Liver (tissue), 9 donors: ENCODE data around the gene CPA1. TPM values are rescaled to one million over a fixed set of nuclear protein-coding genes. Genes with fewer than 3 reads are reported as not detected.

ENCODE experiments used
- DNase-seq: peaks from one replicate; pipeline ENCODE4 v3.0.0-alpha.2; 2017; ENCODE audit warnings: low spot score
- H3K27ac ChIP-seq, 2 donors: one replicate each; pipeline ENCODE4 v1.7.0; 2013; ENCODE audit warnings: inconsistent platforms in 2 of 2, low read length in 2 of 2, control low read depth in 1 of 2, low read depth in 1 of 2, mild to moderate bottlenecking in 1 of 2
- H3K27me3 ChIP-seq, 4 donors: one replicate each; pipeline versions ENCODE4 v1.6.1 to v1.7.0; 2013; ENCODE audit warnings: low read length in 3 of 4, inconsistent platforms in 1 of 4, mild to moderate bottlenecking in 1 of 4, moderate library complexity in 1 of 4; ENCODE audit not compliant: control insufficient read depth in 4 of 4, insufficient read depth in 4 of 4
- H3K36me3 ChIP-seq, 4 donors: one replicate each; pipeline versions ENCODE4 v1.6.1 to v1.7.0; 2013; ENCODE audit warnings: low read length in 3 of 4, mild to moderate bottlenecking in 3 of 4, low read depth in 1 of 4, moderate library complexity in 1 of 4; ENCODE audit not compliant: control insufficient read depth in 4 of 4, insufficient read depth in 3 of 4
- H3K4me1 ChIP-seq, 4 donors: one replicate each; pipeline versions ENCODE4 v1.6.1 to v1.7.0; 2013; ENCODE audit warnings: low read length in 3 of 4, mild to moderate bottlenecking in 3 of 4, moderate library complexity in 1 of 4; ENCODE audit not compliant: control insufficient read depth in 4 of 4, insufficient read depth in 4 of 4
- H3K4me3 ChIP-seq, 3 donors: one replicate each; pipeline versions ENCODE4 v1.6.1 to v1.7.0; 2013; ENCODE audit warnings: low read length in 3 of 3, control low read depth in 1 of 3, low read depth in 1 of 3, mild to moderate bottlenecking in 1 of 3
- H3K9ac ChIP-seq, 2 donors: one replicate each; pipeline ENCODE4 v1.7.0; 2013; ENCODE audit warnings: low read length in 2 of 2, mild to moderate bottlenecking in 2 of 2, moderate library complexity in 2 of 2, control low read depth in 1 of 2, low read depth in 1 of 2
- H3K9me3 ChIP-seq, 4 donors: one replicate each; pipeline versions ENCODE4 v1.6.1 to v1.7.0; 2013; ENCODE audit warnings: low read length in 3 of 4; ENCODE audit not compliant: control insufficient read depth in 4 of 4
- FOXA1 ChIP-seq: IDR thresholded peaks from 2 replicates; pipeline ENCODE4 v1.6.1; 2016; ENCODE audit warnings: antibody characterized with exemption
- FOXA2 ChIP-seq: IDR thresholded peaks from 2 replicates; pipeline ENCODE4 v1.6.1; 2016; ENCODE audit warnings: antibody characterized with exemption
- GABPA ChIP-seq, 2 donors: IDR thresholded peaks in 1 of 2; conservative IDR thresholded peaks in 1 of 2; 2 replicates each; pipeline ENCODE4 v1.6.1; 2016; ENCODE audit warnings: antibody characterized with exemption in 2 of 2, mild to moderate bottlenecking in 1 of 2, moderate library complexity in 1 of 2
- HNF4A ChIP-seq, 2 donors: conservative IDR thresholded peaks; 2 replicates each; pipeline ENCODE4 v1.6.1; 2016; ENCODE audit warnings: antibody characterized with exemption in 2 of 2, mild to moderate bottlenecking in 2 of 2
- HNF4G ChIP-seq: IDR thresholded peaks from 2 replicates; pipeline ENCODE4 v1.6.1; 2016; ENCODE audit warnings: antibody characterized with exemption
- JUND ChIP-seq, 2 donors: IDR thresholded peaks; 2 replicates each; pipeline ENCODE4 v1.6.1; 2016; ENCODE audit warnings: antibody characterized with exemption in 2 of 2
- NR2F2 ChIP-seq: IDR thresholded peaks from 2 replicates; pipeline ENCODE4 v1.6.1; 2016; ENCODE audit warnings: antibody characterized with exemption
- RXRA ChIP-seq, 2 donors: IDR thresholded peaks; 2 replicates each; pipeline ENCODE4 v1.6.1; 2017 to 2018; ENCODE audit warnings: antibody characterized with exemption in 2 of 2, mild to moderate bottlenecking in 1 of 2
- SP1 ChIP-seq: IDR thresholded peaks from 2 replicates; pipeline ENCODE4 v1.6.1; 2018; ENCODE audit warnings: antibody characterized with exemption, mild to moderate bottlenecking
- TAF1 ChIP-seq: conservative IDR thresholded peaks from 2 replicates; pipeline ENCODE4 v1.6.1; 2016; ENCODE audit warnings: antibody characterized with exemption, mild to moderate bottlenecking
- YY1 ChIP-seq: IDR thresholded peaks from 2 replicates; pipeline ENCODE4 v1.6.1; 2016; ENCODE audit warnings: antibody characterized with exemption, mild to moderate bottlenecking
- WGBS: extraction: QIAGEN DNeasy Blood & Tissue Kit; methylation state at CpG from one replicate; pipeline ENCODE4 v1.1.7; 2013; 5-methylcytosine and 5-hydroxymethylcytosine counted together
- polyA plus RNA-seq, 2 donors: library from polyadenylated mRNA; stranded (reverse) in 1 of 2; unstranded in 1 of 2; fragments of 200-250 nt in 1 of 2; fragments of >200 nt in 1 of 2; fragmentation: Nextera tagmentation in 1 of 2; extraction: Ambion mirVana in 1 of 2; gene quantifications; one replicate each; pipeline versions ENCODE4 v1.2.1 to v1.2.3, GENCODE V29; 2013 to 2015
- total RNA-seq, 2 donors: library from RNA; depleted of rRNA; stranded (reverse); fragments of >200 nt; gene quantifications; one replicate each; pipeline ENCODE4 v1.2.3, GENCODE V29; 2014
- TF ChIP-seq, protein P1 (sequence below): IDR thresholded peaks from 2 replicates; pipeline ENCODE4 v1.6.1; 2016; ENCODE audit warnings: antibody characterized with exemption
- TF ChIP-seq, protein P2 (sequence below): IDR thresholded peaks from 2 replicates; pipeline ENCODE4 v1.6.1; 2016; ENCODE audit warnings: antibody characterized with exemption
- TF ChIP-seq, protein P3 (sequence below): IDR thresholded peaks from 2 replicates; pipeline ENCODE4 v1.6.1; 2016; ENCODE audit warnings: antibody characterized with exemption, mild to moderate bottlenecking
- TF ChIP-seq, protein P4 (sequence below): IDR thresholded peaks from 2 replicates; pipeline ENCODE4 v1.6.1; 2016; ENCODE audit warnings: antibody characterized with exemption
- donor health status: healthy.
- donor health status: healthy.
- donor health status: healthy.
- donor health status: healthy.
- donor health status: healthy.

Gene CPA1
- total and polyA plus RNA-seq, 4 donors: 0.07 to 0.42 TPM; not detected in 2

DNA sequence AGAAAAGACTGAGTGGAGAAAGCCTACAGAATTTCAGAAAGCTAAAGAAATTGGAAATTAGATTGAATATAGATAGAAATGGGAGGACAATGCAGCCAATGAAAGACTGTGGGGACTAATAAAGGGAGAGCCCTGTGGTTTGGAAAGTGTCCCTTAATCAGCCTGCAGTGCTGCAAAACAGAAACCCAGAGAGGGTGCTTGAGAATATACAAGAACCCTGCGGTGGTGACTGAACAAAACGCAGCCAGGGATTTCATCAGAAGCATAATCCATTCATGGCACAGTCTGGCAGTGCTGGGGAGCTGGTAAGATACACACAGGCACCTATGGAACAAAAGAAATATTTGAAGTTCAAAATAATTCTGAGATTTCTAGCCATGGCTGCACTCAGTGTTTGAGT, 41.4 kb downstream of the CPA1 start:
- Histone ChIP-seq H3K27ac (no peak overlapping the region), H3K36me3 (no peaks in the 10 kb centered on the region), H3K4me3 (no peak overlapping the region), H3K4me1 (peaks cover 0 to 1% (median 0%) of the 10 kb centered on the region in 4 donors), H3K27me3 (no peaks in the 10 kb centered on the region), H3K9me3 (no peaks in the 10 kb centered on the region), H3K9ac (no peak overlapping the region)
- no peak for DNase-seq
- WGBS: 76% methylated on average over 2 of the region's 2 CpGs
- TF ChIP-seq GABPA (IDR thresholded peaks at IDR 0.05 in 1 of 2, conservative IDR thresholded peaks at IDR 0.05 in 1 of 2) (no peak), HNF4A (conservative IDR thresholded peaks at IDR 0.05) (no peak), JUND (IDR thresholded peaks at IDR 0.05) (no peak), SP1 (no peak), FOXA1 (no peak), RXRA (IDR thresholded peaks at IDR 0.05) (no peak)
- TF ChIP-seq, protein P1, sequence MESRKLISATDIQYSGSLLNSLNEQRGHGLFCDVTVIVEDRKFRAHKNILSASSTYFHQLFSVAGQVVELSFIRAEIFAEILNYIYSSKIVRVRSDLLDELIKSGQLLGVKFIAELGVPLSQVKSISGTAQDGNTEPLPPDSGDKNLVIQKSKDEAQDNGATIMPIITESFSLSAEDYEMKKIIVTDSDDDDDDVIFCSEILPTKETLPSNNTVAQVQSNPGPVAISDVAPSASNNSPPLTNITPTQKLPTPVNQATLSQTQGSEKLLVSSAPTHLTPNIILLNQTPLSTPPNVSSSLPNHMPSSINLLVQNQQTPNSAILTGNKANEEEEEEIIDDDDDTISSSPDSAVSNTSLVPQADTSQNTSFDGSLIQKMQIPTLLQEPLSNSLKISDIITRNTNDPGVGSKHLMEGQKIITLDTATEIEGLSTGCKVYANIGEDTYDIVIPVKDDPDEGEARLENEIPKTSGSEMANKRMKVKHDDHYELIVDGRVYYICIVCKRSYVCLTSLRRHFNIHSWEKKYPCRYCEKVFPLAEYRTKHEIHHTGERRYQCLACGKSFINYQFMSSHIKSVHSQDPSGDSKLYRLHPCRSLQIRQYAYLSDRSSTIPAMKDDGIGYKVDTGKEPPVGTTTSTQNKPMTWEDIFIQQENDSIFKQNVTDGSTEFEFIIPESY: no peak

DNA sequence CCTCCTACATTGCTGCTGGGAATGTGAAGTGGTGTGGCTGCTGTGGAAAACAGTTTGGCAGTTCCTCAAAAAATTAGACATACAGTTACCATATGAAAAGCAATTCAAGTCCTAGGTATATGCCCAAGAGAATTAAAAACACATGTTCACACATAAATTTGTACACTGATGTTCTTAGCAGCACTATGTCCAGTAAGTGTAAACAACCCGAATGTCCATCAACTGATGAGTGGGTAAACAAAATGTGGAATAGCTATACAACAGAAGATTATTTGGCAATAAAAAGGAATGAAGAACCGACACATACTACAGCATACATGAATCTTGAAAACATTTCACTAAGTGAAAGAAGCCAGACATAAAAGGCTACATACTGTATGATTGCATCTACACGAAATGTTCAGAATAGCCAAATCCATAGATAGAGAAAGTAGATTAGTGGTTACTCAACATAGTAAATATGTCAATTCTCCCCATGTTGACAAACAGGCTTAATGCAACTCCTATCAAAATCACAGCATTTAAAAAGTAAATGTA, 43.3 kb downstream of the CPA1 start:
- no peaks in the 10 kb centered on the region for H3K27me3 ChIP-seq
- no peaks in the 10 kb centered on the region for H3K9me3 ChIP-seq
- DNase-seq: no peak

DNA sequence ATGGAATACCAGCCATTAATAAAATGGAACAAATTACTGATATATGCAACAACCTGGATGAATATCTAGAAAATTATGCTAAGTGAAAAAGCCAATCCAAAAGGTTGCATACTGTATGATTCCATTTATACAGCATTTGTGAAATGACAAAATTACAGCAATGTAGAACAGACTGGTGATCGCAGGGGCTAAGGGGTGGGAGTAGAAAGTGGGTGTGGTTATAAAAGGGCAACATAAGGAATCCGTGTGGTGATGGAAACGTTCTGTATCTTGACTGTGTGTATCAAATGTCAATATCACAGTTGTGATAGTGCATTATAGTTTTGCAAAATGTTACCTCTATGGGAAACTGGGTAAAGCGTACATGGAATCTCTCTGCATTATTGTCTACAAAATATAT, 45.5 kb downstream of the CPA1 start:
- Histone ChIP-seq H3K27me3 (no peaks in the 10 kb centered on the region), H3K4me1 (no peaks in the 10 kb centered on the region), H3K27ac (no peak overlapping the region), H3K9ac (no peak overlapping the region), H3K4me3 (no peak overlapping the region), H3K36me3 (no peaks in the 10 kb centered on the region), H3K9me3 (no peaks in the 10 kb centered on the region)
- 84% methylated on average over 4 of the region's 4 CpGs for WGBS
- DNase-seq: no peak
- TF ChIP-seq YY1: no peak
- TF ChIP-seq, protein P1: no peak
- TF ChIP-seq, protein P2, sequence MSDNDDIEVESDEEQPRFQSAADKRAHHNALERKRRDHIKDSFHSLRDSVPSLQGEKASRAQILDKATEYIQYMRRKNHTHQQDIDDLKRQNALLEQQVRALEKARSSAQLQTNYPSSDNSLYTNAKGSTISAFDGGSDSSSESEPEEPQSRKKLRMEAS: no peak
- no peak for TF ChIP-seq TAF1
- TF ChIP-seq, protein P3, sequence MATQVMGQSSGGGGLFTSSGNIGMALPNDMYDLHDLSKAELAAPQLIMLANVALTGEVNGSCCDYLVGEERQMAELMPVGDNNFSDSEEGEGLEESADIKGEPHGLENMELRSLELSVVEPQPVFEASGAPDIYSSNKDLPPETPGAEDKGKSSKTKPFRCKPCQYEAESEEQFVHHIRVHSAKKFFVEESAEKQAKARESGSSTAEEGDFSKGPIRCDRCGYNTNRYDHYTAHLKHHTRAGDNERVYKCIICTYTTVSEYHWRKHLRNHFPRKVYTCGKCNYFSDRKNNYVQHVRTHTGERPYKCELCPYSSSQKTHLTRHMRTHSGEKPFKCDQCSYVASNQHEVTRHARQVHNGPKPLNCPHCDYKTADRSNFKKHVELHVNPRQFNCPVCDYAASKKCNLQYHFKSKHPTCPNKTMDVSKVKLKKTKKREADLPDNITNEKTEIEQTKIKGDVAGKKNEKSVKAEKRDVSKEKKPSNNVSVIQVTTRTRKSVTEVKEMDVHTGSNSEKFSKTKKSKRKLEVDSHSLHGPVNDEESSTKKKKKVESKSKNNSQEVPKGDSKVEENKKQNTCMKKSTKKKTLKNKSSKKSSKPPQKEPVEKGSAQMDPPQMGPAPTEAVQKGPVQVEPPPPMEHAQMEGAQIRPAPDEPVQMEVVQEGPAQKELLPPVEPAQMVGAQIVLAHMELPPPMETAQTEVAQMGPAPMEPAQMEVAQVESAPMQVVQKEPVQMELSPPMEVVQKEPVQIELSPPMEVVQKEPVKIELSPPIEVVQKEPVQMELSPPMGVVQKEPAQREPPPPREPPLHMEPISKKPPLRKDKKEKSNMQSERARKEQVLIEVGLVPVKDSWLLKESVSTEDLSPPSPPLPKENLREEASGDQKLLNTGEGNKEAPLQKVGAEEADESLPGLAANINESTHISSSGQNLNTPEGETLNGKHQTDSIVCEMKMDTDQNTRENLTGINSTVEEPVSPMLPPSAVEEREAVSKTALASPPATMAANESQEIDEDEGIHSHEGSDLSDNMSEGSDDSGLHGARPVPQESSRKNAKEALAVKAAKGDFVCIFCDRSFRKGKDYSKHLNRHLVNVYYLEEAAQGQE: no peak
- TF ChIP-seq NR2F2: no peak
- no peak for TF ChIP-seq GABPA (IDR thresholded peaks at IDR 0.05 in 1 of 2, conservative IDR thresholded peaks at IDR 0.05 in 1 of 2)
- TF ChIP-seq JUND (IDR thresholded peaks at IDR 0.05): no peak
- no peak for TF ChIP-seq FOXA1

More for the DNA sequence above, 43.3 kb downstream of the CPA1 start:
- Histone ChIP-seq H3K4me1 (no peaks in the 10 kb centered on the region), H3K9ac (no peak overlapping the region), H3K27ac (no peak overlapping the region), H3K36me3 (no peaks in the 10 kb centered on the region), H3K4me3 (no peak overlapping the region)
- TF ChIP-seq TAF1 (no peak), SP1 (no peak), HNF4G (no peak), FOXA1 (no peak), HNF4A (conservative IDR thresholded peaks at IDR 0.05) (no peak), YY1 (no peak), FOXA2 (no peak)
- TF ChIP-seq, protein P1: no peak
- TF ChIP-seq, protein P2: no peak
- TF ChIP-seq, protein P4, sequence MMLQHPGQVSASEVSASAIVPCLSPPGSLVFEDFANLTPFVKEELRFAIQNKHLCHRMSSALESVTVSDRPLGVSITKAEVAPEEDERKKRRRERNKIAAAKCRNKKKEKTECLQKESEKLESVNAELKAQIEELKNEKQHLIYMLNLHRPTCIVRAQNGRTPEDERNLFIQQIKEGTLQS: no peak
- 94% methylated on average over 3 of the region's 3 CpGs for WGBS
